ENCODE measurements around the gene GPR146. TPM values are rescaled to one million over a fixed set of nuclear protein-coding genes. Genes with fewer than 3 reads are reported as not detected.

The GPR146 gene
- total RNA-seq, 1 donor from 2014 or later, result 3.1 TPM

- peaks cover 11% of the 10 kb centered on the region for H3K4me1 Mint-ChIP-seq (ENCODE audit: low read depth, unreplicated experiment)
Observed at GRCh38 chr7:1053816-1054370, 9.5 kb downstream of the GPR146 start.

GRCh38 chr7:1054438-1054837 is 10.1 kb downstream of the GPR146 start:
- H3K9me3 Mint-ChIP-seq (ENCODE audit: unreplicated experiment), result peaks cover 2% of the 10 kb centered on the region
- peaks cover 11% of the 10 kb centered on the region for H3K27me3 Mint-ChIP-seq (ENCODE audit: unreplicated experiment)
- TF ChIP-seq CTCF (IDR thresholded peaks at IDR 0.05; ENCODE audit: partially characterized antibody, unreplicated experiment), result no peak
- no peak overlapping the region for H3K27ac Mint-ChIP-seq (ENCODE audit: unreplicated experiment)
- peaks cover 13% of the 10 kb centered on the region for H3K4me1 Mint-ChIP-seq (ENCODE audit: low read depth, unreplicated experiment)
- H3K4me3 Mint-ChIP-seq (ENCODE audit: unreplicated experiment), result no peak overlapping the region
- no peaks in the 10 kb centered on the region for H3K36me3 Mint-ChIP-seq (ENCODE audit: unreplicated experiment)
- no peak for DNase-seq

More at GRCh38 chr7:1053816-1054370, 9.5 kb downstream of the GPR146 start:
- TF ChIP-seq CTCF (IDR thresholded peaks at IDR 0.05; ENCODE audit: partially characterized antibody, unreplicated experiment), result no peak
- Mint-ChIP-seq H3K4me3 (ENCODE audit: unreplicated experiment) (no peak overlapping the region), H3K36me3 (ENCODE audit: unreplicated experiment) (no peaks in the 10 kb centered on the region), H3K27ac (ENCODE audit: unreplicated experiment) (no peak overlapping the region), H3K9me3 (ENCODE audit: unreplicated experiment) (peaks cover 2% of the 10 kb centered on the region), H3K27me3 (ENCODE audit: unreplicated experiment) (peaks cover 10% of the 10 kb centered on the region)
- DNase-seq, result no peak

GRCh38 chr7:1054861-1055450 is 10.6 kb downstream of the GPR146 start:
- Mint-ChIP-seq H3K4me3 (ENCODE audit: unreplicated experiment) (no peak overlapping the region), H3K27me3 (ENCODE audit: unreplicated experiment) (peaks cover 9% of the 10 kb centered on the region), H3K4me1 (ENCODE audit: low read depth, unreplicated experiment) (peaks cover 14% of the 10 kb centered on the region), H3K27ac (ENCODE audit: unreplicated experiment) (no peak overlapping the region), H3K9me3 (ENCODE audit: unreplicated experiment) (peaks cover 2% of the 10 kb centered on the region), H3K36me3 (ENCODE audit: unreplicated experiment) (no peaks in the 10 kb centered on the region)
- TF ChIP-seq CTCF (IDR thresholded peaks at IDR 0.05; ENCODE audit: partially characterized antibody, unreplicated experiment), result no peak
- no peak for DNase-seq

GRCh38 chr7:1055491-1055955 is 11.2 kb downstream of the GPR146 start:
- H3K27ac Mint-ChIP-seq (ENCODE audit: unreplicated experiment), result no peak overlapping the region
- H3K4me1 Mint-ChIP-seq (ENCODE audit: low read depth, unreplicated experiment), result peaks cover 14% of the 10 kb centered on the region
- H3K4me3 Mint-ChIP-seq (ENCODE audit: unreplicated experiment), result no peak overlapping the region
- no peak for TF ChIP-seq CTCF (IDR thresholded peaks at IDR 0.05; ENCODE audit: partially characterized antibody, unreplicated experiment)
- H3K36me3 Mint-ChIP-seq (ENCODE audit: unreplicated experiment), result no peaks in the 10 kb centered on the region
- no peak for DNase-seq
- H3K27me3 Mint-ChIP-seq (ENCODE audit: unreplicated experiment), result peaks cover 9% of the 10 kb centered on the region
- peaks cover 2% of the 10 kb centered on the region for H3K9me3 Mint-ChIP-seq (ENCODE audit: unreplicated experiment)

All from glutamatergic neuron (in vitro differentiated cells).